ENCODE measurements around the gene RRP15. TPM values are rescaled to one million over a fixed set of nuclear protein-coding genes. Genes with fewer than 3 reads are reported as not detected.

The RRP15 gene
- total and polyA plus RNA-seq, 2 experiments from 2014 or later = 19.8 to 86.5 TPM

DNA sequence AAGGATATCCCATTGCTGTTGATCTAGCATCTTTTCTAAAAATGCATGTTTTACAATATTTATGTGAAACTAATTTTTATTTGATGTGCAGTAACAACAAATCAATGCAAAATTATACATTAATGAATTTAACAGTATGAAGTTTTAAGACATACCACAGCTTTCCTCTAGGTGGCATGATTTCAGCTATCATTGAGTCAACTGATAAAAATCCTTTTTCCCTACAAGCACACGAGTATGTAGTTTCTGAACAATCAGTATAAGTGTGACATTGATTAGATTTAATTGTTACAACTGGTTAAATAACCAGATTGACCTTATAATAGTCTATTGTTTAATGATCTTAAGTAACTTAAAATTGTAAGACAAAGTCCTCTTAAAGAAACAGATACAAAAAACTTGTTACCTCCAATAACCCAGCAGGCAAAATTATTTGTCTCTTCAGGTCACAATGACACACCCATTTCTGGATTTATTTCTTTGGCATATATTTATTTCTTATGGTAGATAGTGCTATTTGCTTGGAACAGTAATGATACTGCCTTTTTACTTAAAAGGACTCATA, 54.3 kb downstream of the RRP15 start (continued):
- TF ChIP-seq POLR2AphosphoS5 (IDR thresholded peaks at IDR 0.05; ENCODE audit: low read depth) = no peak
- no peak for TF ChIP-seq ZNF331 (CRISPR knock-in tag; IDR thresholded peaks at IDR 0.05; ENCODE audit: low read depth)

DNA sequence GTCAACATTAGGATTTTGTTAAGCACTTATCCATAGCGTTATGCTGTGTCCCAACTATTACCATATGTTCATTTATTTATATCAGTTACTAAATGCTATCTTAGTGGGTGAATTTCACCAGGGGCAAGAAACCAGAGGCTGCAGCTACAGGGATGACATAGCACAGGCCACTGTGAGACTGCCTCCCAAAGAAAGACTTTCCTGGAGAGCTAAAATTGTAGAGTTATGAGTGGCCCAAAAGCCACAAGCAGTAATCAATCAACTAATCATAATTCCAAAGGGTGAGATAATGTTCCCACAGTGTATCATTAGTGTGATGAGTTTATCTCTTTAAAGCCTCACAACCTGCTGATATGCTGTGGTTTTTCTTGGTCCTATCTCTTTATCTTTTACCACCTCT, 56.2 kb downstream of the RRP15 start:
- Mint-ChIP-seq H3K36me3 (ENCODE audit: low read depth) (peaks cover 2% of the 10 kb centered on the region; the same call in 1 of the 3 replicates), H3K4me3 (no peak overlapping the region), H3K27ac (no peak overlapping the region), H3K27me3 (ENCODE audit: insufficient read depth, low read depth, poor library complexity) (no peaks in the 10 kb centered on the region), H3K9me3 (no peaks in the 10 kb centered on the region), H3K4me1 (peaks cover 15% of the 10 kb centered on the region)
- Histone ChIP-seq H3K4me1 (ENCODE audit: insufficient read depth) (peaks cover 9% of the 10 kb centered on the region), H2AFZ (no peak overlapping the region), H3K4me2 (no peak overlapping the region), H3K27me3 (ENCODE audit: insufficient read depth) (peaks cover 28% of the 10 kb centered on the region), H3K79me2 (replicated peaks; ENCODE audit: insufficient read depth) (no peaks in the 10 kb centered on the region), H3K4me3 (no peak overlapping the region), H3K36me3 (ENCODE audit: insufficient read depth) (no peaks in the 10 kb centered on the region), H3K9me2 (ENCODE audit: insufficient read depth) (no peaks in the 10 kb centered on the region), H3F3A (replicated peaks; ENCODE audit: low read depth) (peaks cover 3% of the 10 kb centered on the region; the same call in 1 of the 2 replicates), H3K27ac (ENCODE audit: low read depth) (no peak overlapping the region), H4K20me1 (replicated peaks; ENCODE audit: insufficient read depth) (no peaks in the 10 kb centered on the region)
- ATAC-seq (no peak), DNase-seq (ENCODE audit: low spot score) (no peak)
- no peak for TF ChIP-seq EZH2 (IDR thresholded peaks at IDR 0.05; ENCODE audit: low read depth, unreplicated experiment)
- no peak for TF ChIP-seq CREB1 (CRISPR knock-in tag; IDR thresholded peaks at IDR 0.05; ENCODE audit: low read depth)
- TF ChIP-seq NANOG (IDR thresholded peaks at IDR 0.05; ENCODE audit: borderline replicate concordance) = no peak
- no peak for TF ChIP-seq ZNF114 (CRISPR knock-in tag; IDR thresholded peaks at IDR 0.05)
- TF ChIP-seq, protein P1, sequence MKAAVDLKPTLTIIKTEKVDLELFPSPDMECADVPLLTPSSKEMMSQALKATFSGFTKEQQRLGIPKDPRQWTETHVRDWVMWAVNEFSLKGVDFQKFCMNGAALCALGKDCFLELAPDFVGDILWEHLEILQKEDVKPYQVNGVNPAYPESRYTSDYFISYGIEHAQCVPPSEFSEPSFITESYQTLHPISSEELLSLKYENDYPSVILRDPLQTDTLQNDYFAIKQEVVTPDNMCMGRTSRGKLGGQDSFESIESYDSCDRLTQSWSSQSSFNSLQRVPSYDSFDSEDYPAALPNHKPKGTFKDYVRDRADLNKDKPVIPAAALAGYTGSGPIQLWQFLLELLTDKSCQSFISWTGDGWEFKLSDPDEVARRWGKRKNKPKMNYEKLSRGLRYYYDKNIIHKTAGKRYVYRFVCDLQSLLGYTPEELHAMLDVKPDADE (IDR thresholded peaks at IDR 0.05) = no peak
- TF ChIP-seq, protein P2, sequence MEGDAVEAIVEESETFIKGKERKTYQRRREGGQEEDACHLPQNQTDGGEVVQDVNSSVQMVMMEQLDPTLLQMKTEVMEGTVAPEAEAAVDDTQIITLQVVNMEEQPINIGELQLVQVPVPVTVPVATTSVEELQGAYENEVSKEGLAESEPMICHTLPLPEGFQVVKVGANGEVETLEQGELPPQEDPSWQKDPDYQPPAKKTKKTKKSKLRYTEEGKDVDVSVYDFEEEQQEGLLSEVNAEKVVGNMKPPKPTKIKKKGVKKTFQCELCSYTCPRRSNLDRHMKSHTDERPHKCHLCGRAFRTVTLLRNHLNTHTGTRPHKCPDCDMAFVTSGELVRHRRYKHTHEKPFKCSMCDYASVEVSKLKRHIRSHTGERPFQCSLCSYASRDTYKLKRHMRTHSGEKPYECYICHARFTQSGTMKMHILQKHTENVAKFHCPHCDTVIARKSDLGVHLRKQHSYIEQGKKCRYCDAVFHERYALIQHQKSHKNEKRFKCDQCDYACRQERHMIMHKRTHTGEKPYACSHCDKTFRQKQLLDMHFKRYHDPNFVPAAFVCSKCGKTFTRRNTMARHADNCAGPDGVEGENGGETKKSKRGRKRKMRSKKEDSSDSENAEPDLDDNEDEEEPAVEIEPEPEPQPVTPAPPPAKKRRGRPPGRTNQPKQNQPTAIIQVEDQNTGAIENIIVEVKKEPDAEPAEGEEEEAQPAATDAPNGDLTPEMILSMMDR (conservative IDR thresholded peaks at IDR 0.05; ENCODE audit: low read depth in 2 of 2) = no peak
- no peak for TF ChIP-seq ZNF331 (CRISPR knock-in tag; IDR thresholded peaks at IDR 0.05; ENCODE audit: low read depth)
- TF ChIP-seq STAT1 (IDR thresholded peaks at IDR 0.05; ENCODE audit: unreplicated experiment) = no peak
- TF ChIP-seq, protein P3, sequence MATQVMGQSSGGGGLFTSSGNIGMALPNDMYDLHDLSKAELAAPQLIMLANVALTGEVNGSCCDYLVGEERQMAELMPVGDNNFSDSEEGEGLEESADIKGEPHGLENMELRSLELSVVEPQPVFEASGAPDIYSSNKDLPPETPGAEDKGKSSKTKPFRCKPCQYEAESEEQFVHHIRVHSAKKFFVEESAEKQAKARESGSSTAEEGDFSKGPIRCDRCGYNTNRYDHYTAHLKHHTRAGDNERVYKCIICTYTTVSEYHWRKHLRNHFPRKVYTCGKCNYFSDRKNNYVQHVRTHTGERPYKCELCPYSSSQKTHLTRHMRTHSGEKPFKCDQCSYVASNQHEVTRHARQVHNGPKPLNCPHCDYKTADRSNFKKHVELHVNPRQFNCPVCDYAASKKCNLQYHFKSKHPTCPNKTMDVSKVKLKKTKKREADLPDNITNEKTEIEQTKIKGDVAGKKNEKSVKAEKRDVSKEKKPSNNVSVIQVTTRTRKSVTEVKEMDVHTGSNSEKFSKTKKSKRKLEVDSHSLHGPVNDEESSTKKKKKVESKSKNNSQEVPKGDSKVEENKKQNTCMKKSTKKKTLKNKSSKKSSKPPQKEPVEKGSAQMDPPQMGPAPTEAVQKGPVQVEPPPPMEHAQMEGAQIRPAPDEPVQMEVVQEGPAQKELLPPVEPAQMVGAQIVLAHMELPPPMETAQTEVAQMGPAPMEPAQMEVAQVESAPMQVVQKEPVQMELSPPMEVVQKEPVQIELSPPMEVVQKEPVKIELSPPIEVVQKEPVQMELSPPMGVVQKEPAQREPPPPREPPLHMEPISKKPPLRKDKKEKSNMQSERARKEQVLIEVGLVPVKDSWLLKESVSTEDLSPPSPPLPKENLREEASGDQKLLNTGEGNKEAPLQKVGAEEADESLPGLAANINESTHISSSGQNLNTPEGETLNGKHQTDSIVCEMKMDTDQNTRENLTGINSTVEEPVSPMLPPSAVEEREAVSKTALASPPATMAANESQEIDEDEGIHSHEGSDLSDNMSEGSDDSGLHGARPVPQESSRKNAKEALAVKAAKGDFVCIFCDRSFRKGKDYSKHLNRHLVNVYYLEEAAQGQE (IDR thresholded peaks at IDR 0.05; ENCODE audit: unreplicated experiment) = no peak
- no peak for TF ChIP-seq POLR2AphosphoS5 (IDR thresholded peaks at IDR 0.05; ENCODE audit: low read depth)
- TF ChIP-seq, protein P4, sequence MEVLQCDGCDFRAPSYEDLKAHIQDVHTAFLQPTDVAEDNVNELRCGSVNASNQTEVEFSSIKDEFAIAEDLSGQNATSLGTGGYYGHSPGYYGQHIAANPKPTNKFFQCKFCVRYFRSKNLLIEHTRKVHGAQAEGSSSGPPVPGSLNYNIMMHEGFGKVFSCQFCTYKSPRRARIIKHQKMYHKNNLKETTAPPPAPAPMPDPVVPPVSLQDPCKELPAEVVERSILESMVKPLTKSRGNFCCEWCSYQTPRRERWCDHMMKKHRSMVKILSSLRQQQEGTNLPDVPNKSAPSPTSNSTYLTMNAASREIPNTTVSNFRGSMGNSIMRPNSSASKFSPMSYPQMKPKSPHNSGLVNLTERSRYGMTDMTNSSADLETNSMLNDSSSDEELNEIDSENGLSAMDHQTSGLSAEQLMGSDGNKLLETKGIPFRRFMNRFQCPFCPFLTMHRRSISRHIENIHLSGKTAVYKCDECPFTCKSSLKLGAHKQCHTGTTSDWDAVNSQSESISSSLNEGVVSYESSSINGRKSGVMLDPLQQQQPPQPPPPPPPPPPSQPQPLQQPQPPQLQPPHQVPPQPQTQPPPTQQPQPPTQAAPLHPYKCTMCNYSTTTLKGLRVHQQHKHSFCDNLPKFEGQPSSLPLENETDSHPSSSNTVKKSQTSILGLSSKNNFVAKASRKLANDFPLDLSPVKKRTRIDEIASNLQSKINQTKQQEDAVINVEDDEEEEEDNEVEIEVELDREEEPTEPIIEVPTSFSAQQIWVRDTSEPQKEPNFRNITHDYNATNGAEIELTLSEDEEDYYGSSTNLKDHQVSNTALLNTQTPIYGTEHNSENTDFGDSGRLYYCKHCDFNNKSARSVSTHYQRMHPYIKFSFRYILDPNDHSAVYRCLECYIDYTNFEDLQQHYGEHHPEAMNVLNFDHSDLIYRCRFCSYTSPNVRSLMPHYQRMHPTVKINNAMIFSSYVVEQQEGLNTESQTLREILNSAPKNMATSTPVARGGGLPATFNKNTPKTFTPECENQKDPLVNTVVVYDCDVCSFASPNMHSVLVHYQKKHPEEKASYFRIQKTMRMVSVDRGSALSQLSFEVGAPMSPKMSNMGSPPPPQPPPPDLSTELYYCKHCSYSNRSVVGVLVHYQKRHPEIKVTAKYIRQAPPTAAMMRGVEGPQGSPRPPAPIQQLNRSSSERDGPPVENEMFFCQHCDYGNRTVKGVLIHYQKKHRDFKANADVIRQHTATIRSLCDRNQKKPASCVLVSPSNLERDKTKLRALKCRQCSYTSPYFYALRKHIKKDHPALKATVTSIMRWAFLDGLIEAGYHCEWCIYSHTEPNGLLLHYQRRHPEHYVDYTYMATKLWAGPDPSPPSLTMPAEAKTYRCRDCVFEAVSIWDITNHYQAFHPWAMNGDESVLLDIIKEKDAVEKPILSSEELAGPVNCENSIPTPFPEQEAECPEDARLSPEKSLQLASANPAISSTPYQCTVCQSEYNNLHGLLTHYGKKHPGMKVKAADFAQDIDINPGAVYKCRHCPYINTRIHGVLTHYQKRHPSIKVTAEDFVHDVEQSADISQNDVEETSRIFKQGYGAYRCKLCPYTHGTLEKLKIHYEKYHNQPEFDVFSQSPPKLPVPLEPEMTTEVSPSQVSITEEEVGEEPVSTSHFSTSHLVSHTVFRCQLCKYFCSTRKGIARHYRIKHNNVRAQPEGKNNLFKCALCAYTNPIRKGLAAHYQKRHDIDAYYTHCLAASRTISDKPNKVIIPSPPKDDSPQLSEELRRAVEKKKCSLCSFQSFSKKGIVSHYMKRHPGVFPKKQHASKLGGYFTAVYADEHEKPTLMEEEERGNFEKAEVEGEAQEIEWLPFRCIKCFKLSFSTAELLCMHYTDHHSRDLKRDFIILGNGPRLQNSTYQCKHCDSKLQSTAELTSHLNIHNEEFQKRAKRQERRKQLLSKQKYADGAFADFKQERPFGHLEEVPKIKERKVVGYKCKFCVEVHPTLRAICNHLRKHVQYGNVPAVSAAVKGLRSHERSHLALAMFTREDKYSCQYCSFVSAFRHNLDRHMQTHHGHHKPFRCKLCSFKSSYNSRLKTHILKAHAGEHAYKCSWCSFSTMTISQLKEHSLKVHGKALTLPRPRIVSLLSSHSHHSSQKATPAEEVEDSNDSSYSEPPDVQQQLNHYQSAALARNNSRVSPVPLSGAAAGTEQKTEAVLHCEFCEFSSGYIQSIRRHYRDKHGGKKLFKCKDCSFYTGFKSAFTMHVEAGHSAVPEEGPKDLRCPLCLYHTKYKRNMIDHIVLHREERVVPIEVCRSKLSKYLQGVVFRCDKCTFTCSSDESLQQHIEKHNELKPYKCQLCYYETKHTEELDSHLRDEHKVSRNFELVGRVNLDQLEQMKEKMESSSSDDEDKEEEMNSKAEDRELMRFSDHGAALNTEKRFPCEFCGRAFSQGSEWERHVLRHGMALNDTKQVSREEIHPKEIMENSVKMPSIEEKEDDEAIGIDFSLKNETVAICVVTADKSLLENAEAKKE (CRISPR knock-in tag; IDR thresholded peaks at IDR 0.05) = no peak
- TF ChIP-seq JUNB (IDR thresholded peaks at IDR 0.05; ENCODE audit: unreplicated experiment) = no peak
- TF ChIP-seq EZH2phosphoT487 (IDR thresholded peaks at IDR 0.05; ENCODE audit: unreplicated experiment) = no peak
